Inflammatory macrophage treated with lipopolysaccharide for 4 hours (primary cell): Measurements from ENCODE around the gene ANKH.

Source experiments
- DNase-seq: peaks from one replicate; pipeline ENCODE4 v3.0.0-alpha.2; 2020

ANKH gene

DNA sequence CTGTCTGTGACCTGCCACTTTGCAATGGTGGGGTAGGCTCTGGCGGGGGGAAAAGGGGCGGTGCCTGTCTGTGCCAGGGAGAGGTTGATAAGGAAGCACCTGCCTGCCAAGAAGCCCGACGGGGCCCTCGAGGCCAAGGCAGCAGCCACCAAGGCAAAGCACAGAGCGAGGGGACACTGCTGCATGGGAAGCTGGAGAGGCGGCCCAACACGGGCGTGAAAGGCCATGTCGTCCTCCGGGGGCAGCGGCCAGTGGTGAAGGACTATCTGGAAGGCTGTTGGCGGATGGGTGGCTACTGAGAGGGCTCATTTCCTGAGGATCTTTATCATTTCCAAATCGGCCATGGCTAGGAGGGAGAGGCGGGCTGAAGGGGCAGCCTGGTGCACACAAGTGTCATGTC, 140.7 kb downstream of the ANKH start:
- DNase-seq = no peak

GRCh38 chr5:14730466-14730865, 141.1 kb downstream of the ANKH start:
- no peak for DNase-seq

- DNase-seq = no peak
Measured at GRCh38 chr5:14729448-14730385, 141.9 kb downstream of the ANKH start.

DNA sequence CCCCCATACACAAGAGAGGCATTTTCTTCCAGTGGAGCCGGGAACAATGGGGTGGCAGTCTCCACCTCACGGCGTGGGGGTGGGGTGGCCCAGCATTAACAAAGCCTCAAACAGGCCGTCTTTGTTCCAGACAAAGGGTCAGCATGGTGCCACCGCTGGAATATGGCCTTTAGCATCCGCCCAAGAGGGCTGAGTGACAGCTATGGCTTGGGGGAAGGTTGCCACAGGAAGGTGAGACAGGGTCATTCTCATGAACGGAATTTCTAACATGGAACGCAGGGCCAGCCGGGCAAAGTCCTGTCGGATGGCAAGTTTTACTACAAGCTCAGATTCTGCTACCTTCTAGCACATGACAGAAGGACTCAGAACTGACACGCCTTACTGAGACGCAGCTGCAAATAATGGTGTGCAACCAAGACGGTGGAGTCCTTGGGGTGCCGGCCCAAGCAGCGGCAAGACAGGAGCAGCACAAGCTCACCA, 143.1 kb downstream of the ANKH start:
- no peak for DNase-seq

DNA sequence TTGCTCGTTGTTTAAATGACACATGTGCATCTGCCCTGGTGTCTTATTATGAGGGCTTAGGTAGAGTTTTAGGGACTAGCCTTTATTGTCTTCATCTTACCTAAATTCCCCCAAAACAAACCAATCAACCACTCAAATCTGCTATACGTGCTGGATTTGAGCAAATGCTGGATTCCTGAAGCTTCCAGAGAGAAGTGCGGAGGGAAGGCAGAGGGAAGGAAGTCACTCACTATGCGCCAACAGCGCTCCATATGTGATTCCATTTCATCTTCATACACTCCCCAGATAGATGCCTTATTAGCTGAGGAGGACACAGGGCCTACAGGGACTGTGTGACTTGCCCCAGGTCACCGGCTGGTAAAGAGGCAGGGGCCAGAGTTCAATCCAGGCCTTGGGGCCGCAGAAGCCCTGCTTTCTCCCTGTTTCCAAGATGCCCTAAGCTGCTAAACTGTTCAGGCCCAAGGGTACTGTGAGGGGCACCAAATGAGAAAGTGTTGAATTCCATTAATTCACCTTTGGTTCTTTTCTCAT, 143.6 kb downstream of the ANKH start:
- DNase-seq = no peak

- peak; percentile 70 for DNase-seq
Measured at GRCh38 chr5:14727428-14727865, 144.1 kb downstream of the ANKH start.

DNA sequence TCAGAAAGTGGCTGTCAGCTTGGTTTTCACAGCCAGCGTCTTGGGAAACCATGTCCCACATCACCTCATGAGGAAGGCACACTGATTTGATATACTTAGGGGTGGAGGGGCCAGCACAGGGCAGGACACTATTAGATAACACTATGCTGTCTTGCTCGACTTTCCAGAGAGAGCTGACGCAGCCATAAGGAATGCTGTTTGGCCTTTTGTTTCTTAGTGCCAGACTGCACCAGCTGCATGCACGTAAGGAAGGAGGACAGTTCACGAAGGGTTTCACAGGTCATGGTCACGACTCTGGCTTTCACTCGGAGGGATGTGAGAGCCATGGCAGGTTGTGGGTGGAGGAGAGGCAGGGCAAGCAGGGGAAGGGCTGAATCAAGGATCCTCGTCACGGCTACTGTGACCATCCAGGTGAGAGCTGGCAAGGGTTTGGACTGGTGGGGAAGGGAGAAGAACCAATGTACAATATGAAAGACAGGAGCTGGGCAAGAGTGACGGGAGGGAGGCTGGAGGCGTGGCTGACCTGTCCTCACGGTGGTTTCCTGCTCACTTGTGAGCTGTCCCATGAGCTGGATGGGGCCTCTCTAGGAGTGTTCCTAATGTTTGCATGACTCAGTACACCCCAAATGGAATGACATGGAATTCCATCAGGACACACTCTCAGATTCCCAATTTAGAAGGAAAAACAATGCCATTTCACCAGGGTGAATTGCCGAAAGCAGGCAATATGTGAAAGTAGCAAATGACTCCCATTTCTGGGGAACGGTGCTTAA, 145.3 kb downstream of the ANKH start:
- DNase-seq = no peak

DNA sequence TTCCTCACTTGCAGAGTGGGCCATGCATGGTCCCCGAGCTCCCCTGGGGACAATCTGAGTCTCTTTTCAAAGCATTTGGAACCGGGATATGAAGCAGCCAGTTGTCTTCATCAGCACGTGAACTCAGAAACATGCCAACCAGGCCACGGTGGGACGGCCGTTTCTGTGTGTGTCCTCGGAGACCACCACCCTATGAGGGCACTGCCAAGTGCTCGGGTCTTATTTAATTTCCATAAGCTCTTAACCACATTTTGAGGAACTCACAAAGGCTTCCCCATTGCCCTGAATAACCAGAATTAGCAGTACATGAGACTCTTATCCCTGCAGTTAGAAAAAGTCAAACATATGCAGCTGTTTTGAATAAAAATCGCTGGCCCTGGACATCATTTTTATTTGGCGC, 146.9 kb downstream of the ANKH start:
- peak; percentile 69 for DNase-seq

GRCh38 chr5:14723701-14724132, 147.9 kb downstream of the ANKH start:
- DNase-seq = peak; percentile 35

- no peak for DNase-seq
Measured at GRCh38 chr5:14722923-14723322, 148.7 kb downstream of the ANKH start.

DNA sequence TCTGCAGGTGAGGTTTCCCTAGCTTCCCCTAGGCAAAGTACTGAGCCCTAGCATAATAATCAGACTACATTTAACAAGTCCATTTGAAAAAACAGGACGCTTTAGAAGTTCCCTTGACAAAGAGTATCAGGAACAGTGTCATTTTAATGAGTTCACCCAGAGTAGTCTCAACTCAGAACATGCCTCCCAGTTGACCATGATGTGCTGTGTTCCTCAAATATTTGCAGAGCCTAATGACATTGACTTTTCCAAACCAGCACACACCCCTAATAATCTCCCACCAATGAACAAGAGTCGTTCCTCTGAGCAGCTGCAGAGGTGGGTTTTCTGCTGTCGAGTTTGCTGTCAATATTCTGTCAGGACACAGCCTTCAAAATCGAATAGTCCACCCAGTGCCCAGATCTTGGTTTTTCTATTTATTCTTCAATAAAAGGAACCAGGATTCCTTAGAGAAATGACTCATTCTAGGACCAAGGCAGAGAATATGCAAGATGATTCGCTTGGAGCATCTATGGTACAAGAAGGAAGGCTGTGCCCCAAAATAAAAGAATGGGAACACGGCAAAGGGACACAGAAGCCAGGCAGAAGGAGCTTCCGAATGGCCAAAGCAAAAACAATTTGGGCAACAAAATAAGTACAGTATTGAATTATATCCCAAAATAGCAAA, 149.5 kb downstream of the ANKH start:
- no peak for DNase-seq

DNA sequence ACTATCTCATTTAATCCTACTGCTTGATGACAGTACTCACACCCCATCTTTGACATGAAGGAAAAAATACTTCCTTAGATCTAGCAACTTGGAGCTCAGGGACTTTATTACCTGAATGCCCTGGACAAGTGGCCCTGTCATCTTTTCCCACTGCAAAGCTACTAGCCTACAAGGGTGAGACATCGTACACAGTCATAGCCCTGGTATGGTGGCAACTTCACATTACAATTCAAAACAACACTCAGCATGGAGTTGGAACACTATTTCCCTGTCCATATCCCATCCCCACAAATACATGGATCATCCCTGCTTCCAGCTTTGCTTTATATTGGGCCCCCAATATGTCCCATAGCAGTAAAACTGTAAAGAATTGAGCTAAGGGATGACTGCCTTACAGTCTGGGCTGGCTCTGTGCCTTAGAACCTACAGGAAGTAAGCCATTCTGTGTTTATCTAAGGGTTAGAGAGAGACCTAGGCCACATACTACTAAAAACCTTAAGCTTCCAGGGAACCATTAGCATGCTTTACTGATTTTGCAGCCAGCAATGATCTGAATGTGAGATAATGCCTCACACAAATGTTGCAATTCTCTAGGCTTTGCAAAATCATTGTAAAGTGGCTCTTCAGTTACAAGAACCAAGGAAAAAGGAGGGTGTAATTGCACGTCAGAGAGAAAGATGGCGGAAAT, 151.2 kb downstream of the ANKH start:
- no peak for DNase-seq

- DNase-seq = no peak
Measured at GRCh38 chr5:14718778-14719177, 152.8 kb downstream of the ANKH start.

DNA sequence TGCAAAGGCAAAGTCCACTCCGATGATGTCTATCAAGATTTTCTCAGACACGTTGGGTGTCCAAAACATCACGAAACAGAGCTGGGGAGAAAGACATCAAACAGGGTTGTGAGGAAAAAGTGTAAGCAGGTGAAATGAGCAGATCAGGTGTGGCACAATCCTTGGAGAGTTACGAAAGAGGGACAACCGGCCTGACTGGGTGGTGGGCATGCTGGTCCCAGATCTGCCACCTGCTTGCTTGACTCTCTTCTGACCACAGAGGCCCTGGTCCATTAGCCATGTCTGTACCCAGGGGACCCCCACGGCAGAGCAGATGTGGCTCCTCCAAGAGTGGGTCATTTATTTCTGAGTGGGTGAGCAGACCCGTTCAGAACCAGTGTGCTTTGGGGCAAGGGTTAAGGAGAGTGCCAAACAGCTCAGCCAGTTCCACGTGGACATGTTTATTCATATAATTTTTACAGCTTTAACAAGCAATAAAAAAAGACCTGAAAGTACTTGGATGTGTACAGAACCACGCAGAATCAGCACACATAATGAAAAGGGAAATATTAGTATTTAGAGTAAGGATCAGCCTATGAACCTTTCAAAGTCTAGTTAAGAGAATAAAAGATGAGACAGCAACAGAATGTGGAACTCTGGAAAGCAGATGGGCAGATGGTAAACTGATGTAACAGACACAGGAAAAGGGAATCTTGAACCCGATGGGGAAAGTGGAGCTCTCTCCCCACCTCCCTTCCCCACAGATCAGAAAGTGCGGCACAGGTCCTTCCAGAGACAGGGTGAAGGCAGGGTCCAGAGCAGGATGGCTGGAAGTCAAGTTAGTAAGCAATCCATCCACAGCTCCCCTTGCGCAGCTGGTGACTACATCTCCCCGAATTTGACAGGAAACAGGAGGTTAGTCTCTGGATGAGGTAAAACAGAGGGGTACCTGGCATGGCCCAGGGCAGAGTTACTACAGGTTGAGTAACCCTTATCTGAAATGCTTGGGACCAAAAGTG, 154.5 kb downstream of the ANKH start:
- no peak for DNase-seq

GRCh38 chr5:14715481-14715880, 156.1 kb downstream of the ANKH start:
- no peak for DNase-seq

- DNase-seq = no peak
Measured at GRCh38 chr5:14714706-14715105, 156.9 kb downstream of the ANKH start.

DNA sequence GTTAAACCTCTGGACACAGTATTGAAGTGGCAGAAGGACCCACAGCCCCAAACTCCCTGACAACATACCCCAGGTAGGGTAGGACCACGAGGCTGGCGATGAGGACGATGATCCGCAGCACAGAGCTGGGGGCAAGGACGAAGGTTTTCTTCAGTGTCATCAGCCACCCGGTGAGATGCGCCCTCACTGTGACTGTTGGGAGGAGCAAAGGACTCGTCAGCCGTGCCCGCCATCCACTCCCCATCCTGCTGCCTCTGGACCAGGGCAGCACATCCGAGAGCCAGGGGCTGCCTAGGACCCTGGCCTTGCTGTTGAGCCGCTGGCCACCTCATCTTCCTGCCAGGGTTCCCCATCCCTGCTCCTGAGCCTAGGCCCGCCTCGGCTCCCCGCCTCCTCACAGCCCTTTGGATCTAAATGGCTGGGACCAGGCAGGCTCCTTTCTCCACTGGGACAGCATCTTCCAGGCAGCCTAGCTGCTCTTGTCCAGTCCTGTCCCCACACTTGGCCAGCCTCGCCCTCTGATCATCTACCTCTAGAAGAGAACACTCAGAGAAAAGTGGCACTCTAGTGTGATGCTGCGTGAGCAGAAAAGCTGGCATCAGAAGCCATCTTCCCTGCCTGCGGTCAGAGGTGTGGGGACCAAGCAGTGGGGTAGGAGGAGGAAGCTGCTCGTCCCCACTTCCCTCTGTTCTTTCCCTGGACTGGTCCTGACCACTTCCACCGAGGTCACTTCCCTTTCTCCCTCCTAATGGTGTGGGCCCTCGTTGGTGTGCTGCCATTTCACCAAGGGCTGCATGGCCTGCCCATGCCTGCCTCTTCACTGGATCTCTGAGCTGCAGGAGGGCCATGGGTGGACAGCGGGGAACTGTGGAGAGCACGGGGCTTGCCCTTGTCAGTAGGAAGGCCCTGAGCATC, 157.8 kb downstream of the ANKH start:
- no peak for DNase-seq

- DNase-seq = no peak
Measured at GRCh38 chr5:14712666-14713065, 158.9 kb downstream of the ANKH start.

- no peak for DNase-seq
Measured at GRCh38 chr5:14712131-14712530, 159.4 kb downstream of the ANKH start.
